NK-92 (cell line): ENCODE data around the gene ATP8A2.
"Not testable (repeated sequence)": the region's sequence is repeated elsewhere in the genome, so short reads cannot be mapped to it uniquely, and the experiment has no call there.

ENCODE experiments used
- DNase-seq: peaks from one replicate; lab custom pipeline; 2025; ENCODE audit not compliant: unreplicated experiment; lab: John Stamatoyannopoulos, UW

ATP8A2 gene

GRCh38 chr13:25948910-25949309 lies 577.1 kb downstream of the ATP8A2 start:
- no peak for DNase-seq

- no peak for DNase-seq
Observed at GRCh38 chr13:25951831-25952230, 580.1 kb downstream of the ATP8A2 start.

- DNase-seq, result not testable (repeated sequence)
Observed at GRCh38 chr13:25954080-25954479, 582.3 kb downstream of the ATP8A2 start.

GRCh38 chr13:25954943-25955342 lies 583.2 kb downstream of the ATP8A2 start:
- not testable (repeated sequence) for DNase-seq

GRCh38 chr13:25958986-25959385 lies 587.2 kb downstream of the ATP8A2 start:
- DNase-seq, result no peak

GRCh38 chr13:25961294-25961693 lies 589.5 kb downstream of the ATP8A2 start:
- DNase-seq, result no peak

- DNase-seq, result no peak
Observed at GRCh38 chr13:25963674-25964073, 591.9 kb downstream of the ATP8A2 start.

- no peak for DNase-seq
Observed at GRCh38 chr13:25965596-25965995, 593.8 kb downstream of the ATP8A2 start.

- DNase-seq, result no peak
Observed at GRCh38 chr13:25966086-25966485, 594.3 kb downstream of the ATP8A2 start.

- DNase-seq, result no peak
Observed at GRCh38 chr13:25967144-25967543, 595.4 kb downstream of the ATP8A2 start.

- no peak for DNase-seq
Observed at GRCh38 chr13:25971047-25971446, 599.3 kb downstream of the ATP8A2 start.

GRCh38 chr13:25971459-25972145 lies 599.8 kb downstream of the ATP8A2 start:
- DNase-seq, result no peak

GRCh38 chr13:25973085-25973484 lies 601.3 kb downstream of the ATP8A2 start:
- DNase-seq, result no peak

GRCh38 chr13:25973576-25973975 lies 601.8 kb downstream of the ATP8A2 start:
- DNase-seq, result no peak

GRCh38 chr13:25977216-25977615 lies 605.4 kb downstream of the ATP8A2 start:
- DNase-seq, result no peak

GRCh38 chr13:25977671-25978070 lies 605.9 kb downstream of the ATP8A2 start:
- no peak for DNase-seq

- no peak for DNase-seq
Observed at GRCh38 chr13:25978961-25979360, 607.2 kb downstream of the ATP8A2 start.

- DNase-seq, result no peak
Observed at GRCh38 chr13:25979371-25979770, 607.6 kb downstream of the ATP8A2 start.

- DNase-seq, result no peak
Observed at GRCh38 chr13:25980255-25980654, 608.5 kb downstream of the ATP8A2 start.

- no peak for DNase-seq
Observed at GRCh38 chr13:25981060-25981459, 609.3 kb downstream of the ATP8A2 start.

- DNase-seq, result no peak
Observed at GRCh38 chr13:25982907-25983306, 611.1 kb downstream of the ATP8A2 start.

- DNase-seq, result no peak
Observed at GRCh38 chr13:25987987-25988386, 616.2 kb downstream of the ATP8A2 start.

- no peak for DNase-seq
Observed at GRCh38 chr13:25988661-25989060, 616.9 kb downstream of the ATP8A2 start.
